GM23338 (cell line): ENCODE data around the gene GPR3. TPM values are rescaled to one million over a fixed set of nuclear protein-coding genes. Genes with fewer than 3 reads are reported as not detected.

Experiments used
- CREB1 ChIP-seq: fragments of 250-450 bp; sonication (Bioruptor Pico); IDR thresholded peaks from 2 replicates; pipeline ENCODE4 v1.5.0; 2020; ENCODE audit warnings: low read depth, mild to moderate bottlenecking, moderate library complexity
- EZH2phosphoT487 ChIP-seq: fragments of 200-600 bp; sonication (generic); IDR thresholded peaks from one replicate; pipeline ENCODE4 v1.8.1; 2018; ENCODE audit warnings: antibody characterized with exemption; ENCODE audit not compliant: unreplicated experiment
- JUNB ChIP-seq: IDR thresholded peaks from one replicate; pipeline ENCODE4 v1.6.1; 2016; ENCODE audit warnings: antibody characterized with exemption; ENCODE audit not compliant: unreplicated experiment
- NANOG ChIP-seq: IDR thresholded peaks from 2 replicates; pipeline ENCODE4 v1.6.1; 2016; ENCODE audit warnings: antibody characterized with exemption, borderline replicate concordance
- POLR2AphosphoS5 ChIP-seq: IDR thresholded peaks from 2 replicates; pipeline ENCODE4 v1.6.1; 2016; ENCODE audit warnings: antibody characterized with exemption, low read depth
- STAT1 ChIP-seq: IDR thresholded peaks from one replicate; pipeline ENCODE4 v1.6.1; 2016; ENCODE audit warnings: antibody characterized with exemption; ENCODE audit not compliant: unreplicated experiment
- ZNF114 ChIP-seq: fragments of 250-450 bp; sonication (Bioruptor Pico); IDR thresholded peaks from 2 replicates; pipeline ENCODE4 v1.5.0; 2020; ENCODE audit warnings: mild to moderate bottlenecking, moderate library complexity
- ZNF331 ChIP-seq: fragments of 250-450 bp; sonication (Bioruptor Pico); IDR thresholded peaks from 2 replicates; pipeline ENCODE4 v1.5.0; 2020; ENCODE audit warnings: low read depth, mild to moderate bottlenecking, moderate library complexity
- polyA plus RNA-seq: library from polyadenylated mRNA; unstranded; fragments of >200 nt; fragmentation: Nextera tagmentation; extraction: Ambion mirVana; gene quantifications from 2 replicates; pipeline ENCODE4 v1.2.1, GENCODE V29; 2016
- total RNA-seq: library from RNA; depleted of rRNA; stranded (reverse); fragments of >200 nt; shearing (Covaris generic); gene quantifications from 2 replicates; pipeline ENCODE4 v1.2.3, GENCODE V29; 2014
- TF ChIP-seq, protein P1 (sequence below): fragments of 250-450 bp; sonication (Bioruptor Pico); IDR thresholded peaks from 2 replicates; pipeline ENCODE4 v1.5.0; 2020; ENCODE audit warnings: mild to moderate bottlenecking, moderate library complexity
- TF ChIP-seq, protein P2 (sequence below): IDR thresholded peaks from 2 replicates; pipeline ENCODE4 v1.6.1; 2016; ENCODE audit warnings: antibody characterized with exemption

The GPR3 gene
- total and polyA plus RNA-seq, 2 experiments from 2014 or later = 5.9 to 9.1 TPM

DNA sequence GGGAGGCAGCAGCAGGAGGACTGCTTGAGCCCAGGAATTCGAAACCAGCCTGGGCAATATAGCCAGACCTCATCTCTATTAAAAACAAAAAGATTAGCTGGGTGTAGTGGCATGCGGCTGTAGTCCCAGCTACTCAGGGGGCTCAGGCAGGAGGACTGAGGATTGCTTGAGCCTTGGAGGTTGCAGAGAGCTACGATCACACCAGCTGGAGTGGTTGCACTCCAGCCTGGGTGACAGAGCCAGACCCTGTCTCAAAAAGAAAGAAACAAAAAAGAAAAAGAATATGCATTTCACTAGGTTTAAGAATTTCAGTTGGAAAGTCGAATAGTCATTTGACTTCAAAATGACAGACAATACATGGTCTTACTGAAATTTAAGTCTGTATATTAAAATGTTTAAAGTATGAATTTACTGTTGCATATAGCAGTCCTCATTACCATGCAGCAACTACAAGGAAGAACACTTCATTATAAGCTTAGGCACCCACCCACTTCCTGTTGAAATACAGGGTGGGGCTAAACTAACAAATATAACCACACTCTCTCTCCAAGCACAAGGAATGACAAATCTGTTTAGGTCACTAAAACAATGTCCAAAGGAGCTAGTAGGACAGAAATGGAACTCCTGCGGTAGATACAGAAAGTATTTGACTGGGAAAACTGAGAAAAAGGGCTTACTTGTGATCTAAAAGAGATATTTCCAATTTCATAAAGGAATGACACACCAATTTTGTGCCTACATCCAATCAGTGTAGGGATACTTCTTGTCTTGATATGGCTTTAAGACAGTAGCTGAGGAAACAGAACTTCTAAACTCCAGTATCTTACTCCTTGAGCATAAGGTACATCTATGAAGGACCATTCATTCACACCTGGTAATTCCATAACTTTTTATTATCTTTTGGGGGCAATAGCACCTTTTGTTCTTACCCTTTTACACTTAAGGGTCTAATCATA is 44.1 kb downstream of the GPR3 start (continued):
- TF ChIP-seq, protein P1, sequence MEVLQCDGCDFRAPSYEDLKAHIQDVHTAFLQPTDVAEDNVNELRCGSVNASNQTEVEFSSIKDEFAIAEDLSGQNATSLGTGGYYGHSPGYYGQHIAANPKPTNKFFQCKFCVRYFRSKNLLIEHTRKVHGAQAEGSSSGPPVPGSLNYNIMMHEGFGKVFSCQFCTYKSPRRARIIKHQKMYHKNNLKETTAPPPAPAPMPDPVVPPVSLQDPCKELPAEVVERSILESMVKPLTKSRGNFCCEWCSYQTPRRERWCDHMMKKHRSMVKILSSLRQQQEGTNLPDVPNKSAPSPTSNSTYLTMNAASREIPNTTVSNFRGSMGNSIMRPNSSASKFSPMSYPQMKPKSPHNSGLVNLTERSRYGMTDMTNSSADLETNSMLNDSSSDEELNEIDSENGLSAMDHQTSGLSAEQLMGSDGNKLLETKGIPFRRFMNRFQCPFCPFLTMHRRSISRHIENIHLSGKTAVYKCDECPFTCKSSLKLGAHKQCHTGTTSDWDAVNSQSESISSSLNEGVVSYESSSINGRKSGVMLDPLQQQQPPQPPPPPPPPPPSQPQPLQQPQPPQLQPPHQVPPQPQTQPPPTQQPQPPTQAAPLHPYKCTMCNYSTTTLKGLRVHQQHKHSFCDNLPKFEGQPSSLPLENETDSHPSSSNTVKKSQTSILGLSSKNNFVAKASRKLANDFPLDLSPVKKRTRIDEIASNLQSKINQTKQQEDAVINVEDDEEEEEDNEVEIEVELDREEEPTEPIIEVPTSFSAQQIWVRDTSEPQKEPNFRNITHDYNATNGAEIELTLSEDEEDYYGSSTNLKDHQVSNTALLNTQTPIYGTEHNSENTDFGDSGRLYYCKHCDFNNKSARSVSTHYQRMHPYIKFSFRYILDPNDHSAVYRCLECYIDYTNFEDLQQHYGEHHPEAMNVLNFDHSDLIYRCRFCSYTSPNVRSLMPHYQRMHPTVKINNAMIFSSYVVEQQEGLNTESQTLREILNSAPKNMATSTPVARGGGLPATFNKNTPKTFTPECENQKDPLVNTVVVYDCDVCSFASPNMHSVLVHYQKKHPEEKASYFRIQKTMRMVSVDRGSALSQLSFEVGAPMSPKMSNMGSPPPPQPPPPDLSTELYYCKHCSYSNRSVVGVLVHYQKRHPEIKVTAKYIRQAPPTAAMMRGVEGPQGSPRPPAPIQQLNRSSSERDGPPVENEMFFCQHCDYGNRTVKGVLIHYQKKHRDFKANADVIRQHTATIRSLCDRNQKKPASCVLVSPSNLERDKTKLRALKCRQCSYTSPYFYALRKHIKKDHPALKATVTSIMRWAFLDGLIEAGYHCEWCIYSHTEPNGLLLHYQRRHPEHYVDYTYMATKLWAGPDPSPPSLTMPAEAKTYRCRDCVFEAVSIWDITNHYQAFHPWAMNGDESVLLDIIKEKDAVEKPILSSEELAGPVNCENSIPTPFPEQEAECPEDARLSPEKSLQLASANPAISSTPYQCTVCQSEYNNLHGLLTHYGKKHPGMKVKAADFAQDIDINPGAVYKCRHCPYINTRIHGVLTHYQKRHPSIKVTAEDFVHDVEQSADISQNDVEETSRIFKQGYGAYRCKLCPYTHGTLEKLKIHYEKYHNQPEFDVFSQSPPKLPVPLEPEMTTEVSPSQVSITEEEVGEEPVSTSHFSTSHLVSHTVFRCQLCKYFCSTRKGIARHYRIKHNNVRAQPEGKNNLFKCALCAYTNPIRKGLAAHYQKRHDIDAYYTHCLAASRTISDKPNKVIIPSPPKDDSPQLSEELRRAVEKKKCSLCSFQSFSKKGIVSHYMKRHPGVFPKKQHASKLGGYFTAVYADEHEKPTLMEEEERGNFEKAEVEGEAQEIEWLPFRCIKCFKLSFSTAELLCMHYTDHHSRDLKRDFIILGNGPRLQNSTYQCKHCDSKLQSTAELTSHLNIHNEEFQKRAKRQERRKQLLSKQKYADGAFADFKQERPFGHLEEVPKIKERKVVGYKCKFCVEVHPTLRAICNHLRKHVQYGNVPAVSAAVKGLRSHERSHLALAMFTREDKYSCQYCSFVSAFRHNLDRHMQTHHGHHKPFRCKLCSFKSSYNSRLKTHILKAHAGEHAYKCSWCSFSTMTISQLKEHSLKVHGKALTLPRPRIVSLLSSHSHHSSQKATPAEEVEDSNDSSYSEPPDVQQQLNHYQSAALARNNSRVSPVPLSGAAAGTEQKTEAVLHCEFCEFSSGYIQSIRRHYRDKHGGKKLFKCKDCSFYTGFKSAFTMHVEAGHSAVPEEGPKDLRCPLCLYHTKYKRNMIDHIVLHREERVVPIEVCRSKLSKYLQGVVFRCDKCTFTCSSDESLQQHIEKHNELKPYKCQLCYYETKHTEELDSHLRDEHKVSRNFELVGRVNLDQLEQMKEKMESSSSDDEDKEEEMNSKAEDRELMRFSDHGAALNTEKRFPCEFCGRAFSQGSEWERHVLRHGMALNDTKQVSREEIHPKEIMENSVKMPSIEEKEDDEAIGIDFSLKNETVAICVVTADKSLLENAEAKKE (CRISPR knock-in tag) = no peak
- TF ChIP-seq JUNB (no peak), STAT1 (no peak), POLR2AphosphoS5 (no peak), ZNF114 (CRISPR knock-in tag) (no peak), ZNF331 (CRISPR knock-in tag) (no peak), EZH2phosphoT487 (no peak), CREB1 (CRISPR knock-in tag) (no peak), NANOG (no peak)
- TF ChIP-seq, protein P2, sequence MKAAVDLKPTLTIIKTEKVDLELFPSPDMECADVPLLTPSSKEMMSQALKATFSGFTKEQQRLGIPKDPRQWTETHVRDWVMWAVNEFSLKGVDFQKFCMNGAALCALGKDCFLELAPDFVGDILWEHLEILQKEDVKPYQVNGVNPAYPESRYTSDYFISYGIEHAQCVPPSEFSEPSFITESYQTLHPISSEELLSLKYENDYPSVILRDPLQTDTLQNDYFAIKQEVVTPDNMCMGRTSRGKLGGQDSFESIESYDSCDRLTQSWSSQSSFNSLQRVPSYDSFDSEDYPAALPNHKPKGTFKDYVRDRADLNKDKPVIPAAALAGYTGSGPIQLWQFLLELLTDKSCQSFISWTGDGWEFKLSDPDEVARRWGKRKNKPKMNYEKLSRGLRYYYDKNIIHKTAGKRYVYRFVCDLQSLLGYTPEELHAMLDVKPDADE = no peak
